Memory B cell (primary cell): Measurements from ENCODE around the gene TCF25.
A peak's percentile ranks its signal among the peaks of the same experiment; 100 is the strongest.
"Not testable (repeated sequence)": the region's sequence is repeated elsewhere in the genome, so short reads cannot be mapped to it uniquely, and the experiment has no call there.

ENCODE experiments used
- ATAC-seq: fragments of 150-1000 bp; cut with Tn5 transposase; 2 replicates; pipeline ENCODE4 v1.10.0; 2021; ENCODE audit warnings: low read depth, mild to moderate bottlenecking, moderate library complexity
- DNase-seq, 2 donors: peaks; one replicate each; pipeline ENCODE4 v3.0.0; 2022; ENCODE audit warnings: low spot score in 2 of 2
- H3K27ac Mint-ChIP-seq: one replicate; pipeline ENCODE4 v1.8.0; 2022; ENCODE audit warnings: mild to moderate bottlenecking, moderate library complexity, mixed read lengths
- H3K27me3 Mint-ChIP-seq: one replicate; pipeline ENCODE4 v1.8.0; 2022; ENCODE audit warnings: mixed read lengths
- H3K36me3 Mint-ChIP-seq: one replicate; pipeline ENCODE4 v1.8.0; 2022; ENCODE audit warnings: mild to moderate bottlenecking, mixed read lengths
- H3K4me1 Mint-ChIP-seq: one replicate; pipeline ENCODE4 v1.8.0; 2022; ENCODE audit warnings: mixed read lengths
- H3K4me3 Mint-ChIP-seq: one replicate; pipeline ENCODE4 v1.8.0; 2022; ENCODE audit warnings: mild to moderate bottlenecking, moderate library complexity, mixed read lengths
- H3K9me3 Mint-ChIP-seq: one replicate; pipeline ENCODE4 v1.8.0; 2022; ENCODE audit warnings: mixed read lengths

The TCF25 gene

GRCh38 chr16:89921131-89921701 lies 47.8 kb downstream of the TCF25 start:
- Mint-ChIP-seq H3K4me1 (peaks cover 11% of the 10 kb centered on the region), H3K36me3 (no peaks in the 10 kb centered on the region), H3K9me3 (no peaks in the 10 kb centered on the region), H3K27me3 (peaks cover 13% of the 10 kb centered on the region), H3K4me3 (no peak overlapping the region), H3K27ac (no peak overlapping the region)
- ATAC-seq = no peak
- DNase-seq = no peak

GRCh38 chr16:89921702-89922476 lies 48.5 kb downstream of the TCF25 start:
- Mint-ChIP-seq H3K27me3 (peaks cover 13% of the 10 kb centered on the region), H3K4me1 (peaks cover 11% of the 10 kb centered on the region), H3K9me3 (no peaks in the 10 kb centered on the region), H3K4me3 (peak overlapping the region; percentile 14), H3K36me3 (no peaks in the 10 kb centered on the region), H3K27ac (no peak overlapping the region)
- ATAC-seq = no peak
- no peak for DNase-seq

DNA sequence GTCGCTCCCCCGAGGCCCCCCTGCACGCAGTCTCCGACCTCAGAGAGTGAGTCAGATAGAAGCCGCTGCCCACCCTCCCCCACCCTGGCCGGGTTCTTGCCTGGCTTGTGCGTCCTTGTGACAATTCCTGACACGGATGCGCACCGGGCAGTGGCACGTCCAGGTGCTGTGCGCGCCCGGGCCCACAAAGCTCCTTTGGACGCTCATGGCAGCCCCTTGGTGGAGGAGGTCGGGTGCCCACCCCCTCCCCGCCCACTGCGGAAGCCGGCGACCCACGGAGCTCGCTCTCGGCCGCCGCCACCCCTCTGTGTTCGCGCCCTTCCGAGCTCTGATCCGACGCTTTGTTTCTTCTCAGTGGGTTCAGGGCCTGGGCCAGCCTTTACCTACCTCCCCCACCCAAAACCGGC lies 49.1 kb downstream of the TCF25 start:
- no peak for ATAC-seq
- Mint-ChIP-seq H3K4me1 (peaks cover 11% of the 10 kb centered on the region), H3K4me3 (peak overlapping the region; percentile 41), H3K27ac (no peak overlapping the region), H3K36me3 (no peaks in the 10 kb centered on the region), H3K27me3 (peaks cover 13% of the 10 kb centered on the region), H3K9me3 (no peaks in the 10 kb centered on the region)
- DNase-seq = no peak

DNA sequence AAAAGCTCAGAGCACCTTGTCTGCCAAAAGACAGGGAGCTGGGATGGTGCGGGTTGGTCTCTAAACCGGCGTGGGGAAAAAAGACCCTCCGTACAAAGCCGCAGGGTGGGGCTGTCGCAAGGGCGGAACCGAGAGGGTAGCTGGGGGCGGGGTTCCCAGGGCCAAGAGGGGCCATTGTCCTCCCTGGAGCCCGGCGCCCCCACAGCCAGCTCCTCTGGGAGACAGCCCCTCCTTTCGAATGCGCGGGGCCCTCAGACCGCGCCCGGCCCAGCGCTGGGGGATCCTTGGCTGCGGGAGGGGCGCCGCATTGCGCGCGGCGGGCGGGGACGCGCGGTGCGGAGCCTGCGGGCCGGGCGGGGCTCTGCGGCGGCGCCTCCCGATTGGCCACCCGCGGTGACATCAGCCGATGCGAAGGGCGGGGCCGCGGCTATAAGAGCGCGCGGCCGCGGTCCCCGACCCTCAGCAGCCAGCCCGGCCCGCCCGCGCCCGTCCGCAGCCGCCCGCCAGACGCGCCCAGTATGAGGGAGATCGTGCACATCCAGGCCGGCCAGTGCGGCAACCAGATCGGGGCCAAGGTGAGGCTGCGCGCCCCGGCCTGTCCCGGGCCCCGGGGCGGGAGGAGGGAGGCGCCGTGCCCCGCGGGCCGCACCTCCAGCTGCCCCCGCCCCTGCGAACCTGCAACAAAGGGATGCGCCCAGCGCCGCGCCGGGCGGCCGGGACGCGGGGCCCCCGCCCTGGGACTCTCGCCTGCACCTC lies 49.7 kb downstream of the TCF25 start, which contains the start of gene TUBB3:
TSS of gene TUBB3 (plus strand) at position 459 of the 756 bp plus-strand sequence. CDS start at position 519, 60 bp downstream.
- no peak within 1 kb of the TSS for H3K27ac Mint-ChIP-seq
- ATAC-seq (peak; percentile 31), DNase-seq (no peak)
- peak within 1 kb of the TSS; percentile 41 for H3K4me3 Mint-ChIP-seq
- H3K36me3 Mint-ChIP-seq = no peaks in the 10 kb centered on the region
- no peaks in the 10 kb centered on the region for H3K9me3 Mint-ChIP-seq
- peaks cover 11% of the 10 kb centered on the region for H3K4me1 Mint-ChIP-seq
- peaks cover 13% of the 10 kb centered on the region for H3K27me3 Mint-ChIP-seq

DNA sequence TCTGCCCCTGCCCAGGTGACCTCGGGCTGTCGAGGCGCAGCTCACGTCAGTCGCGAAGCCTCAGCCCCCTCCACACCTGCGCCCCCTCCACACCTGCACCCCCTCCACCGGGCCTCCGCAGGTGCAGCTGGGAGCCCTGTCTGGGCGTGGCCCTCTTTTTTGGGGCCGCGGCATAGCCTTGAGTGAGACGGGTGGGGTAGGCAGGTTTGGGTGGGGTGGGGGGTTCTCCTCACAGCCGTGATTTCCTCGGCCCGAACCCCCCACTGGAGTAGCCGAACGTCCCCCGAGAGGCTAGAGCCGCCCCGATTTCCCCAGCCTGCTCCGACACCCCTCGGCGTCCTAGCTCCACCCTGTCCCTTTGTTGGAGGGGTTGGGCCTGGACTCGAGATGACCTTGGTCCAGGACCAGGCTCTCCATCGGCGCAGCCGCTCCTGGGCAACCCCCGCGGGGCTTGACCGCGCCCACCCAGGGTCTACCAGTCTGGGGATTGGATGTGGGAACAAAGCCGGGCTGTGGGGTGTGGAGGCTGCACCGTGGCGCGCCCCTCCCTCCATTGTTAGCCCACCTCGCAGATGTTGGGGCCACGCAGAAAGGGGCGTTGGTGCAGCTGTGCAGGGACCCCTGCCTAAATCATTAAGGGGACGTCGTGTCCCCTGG lies 50.4 kb downstream of the TCF25 start:
- ATAC-seq = no peak
- Mint-ChIP-seq H3K36me3 (no peaks in the 10 kb centered on the region), H3K4me3 (peak overlapping the region; percentile 29), H3K9me3 (no peaks in the 10 kb centered on the region), H3K27ac (no peak overlapping the region), H3K4me1 (peaks cover 8% of the 10 kb centered on the region), H3K27me3 (peaks cover 11% of the 10 kb centered on the region)
- DNase-seq = no peak

- Mint-ChIP-seq H3K9me3 (no peaks in the 10 kb centered on the region), H3K27me3 (peaks cover 11% of the 10 kb centered on the region), H3K4me1 (peaks cover 8% of the 10 kb centered on the region), H3K36me3 (no peaks in the 10 kb centered on the region), H3K27ac (no peak overlapping the region), H3K4me3 (no peak overlapping the region)
- peak; percentile 31 for ATAC-seq
- no peak for DNase-seq
Observed at GRCh38 chr16:89924297-89924924, 51.0 kb downstream of the TCF25 start.

DNA sequence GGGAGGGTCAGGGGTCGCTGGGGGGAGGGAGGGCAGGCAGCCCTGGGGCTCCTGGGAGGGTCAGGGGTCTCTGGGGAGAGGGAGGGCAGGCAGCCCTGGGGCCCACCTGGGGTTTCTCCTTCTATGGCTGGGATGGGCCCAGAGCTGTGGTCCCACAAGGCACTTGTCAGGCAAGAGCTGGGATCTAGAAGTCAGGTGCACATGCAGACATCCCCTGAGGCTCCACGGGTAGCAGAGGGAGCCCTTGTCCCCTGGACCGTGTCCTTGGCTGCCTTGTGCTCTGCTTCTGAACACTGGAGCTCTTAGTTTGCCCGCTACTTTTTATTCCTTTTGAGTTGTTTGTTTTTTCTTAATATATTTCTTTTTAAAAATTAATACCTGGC lies 51.5 kb downstream of the TCF25 start:
- ATAC-seq = no peak
- Mint-ChIP-seq H3K36me3 (peaks cover 1% of the 10 kb centered on the region), H3K9me3 (no peaks in the 10 kb centered on the region), H3K4me1 (peaks cover 8% of the 10 kb centered on the region), H3K4me3 (no peak overlapping the region), H3K27ac (no peak overlapping the region), H3K27me3 (peaks cover 11% of the 10 kb centered on the region)
- no peak for DNase-seq

GRCh38 chr16:89925596-89926079 lies 52.2 kb downstream of the TCF25 start:
- H3K4me3 Mint-ChIP-seq = no peak overlapping the region
- H3K9me3 Mint-ChIP-seq = no peaks in the 10 kb centered on the region
- peak; percentile 4 for ATAC-seq
- DNase-seq = no peak
- H3K4me1 Mint-ChIP-seq = peaks cover 6% of the 10 kb centered on the region
- H3K36me3 Mint-ChIP-seq = peaks cover 2% of the 10 kb centered on the region
- no peak overlapping the region for H3K27ac Mint-ChIP-seq
- H3K27me3 Mint-ChIP-seq = peaks cover 9% of the 10 kb centered on the region

GRCh38 chr16:89931305-89931896 lies 58.0 kb downstream of the TCF25 start:
- Mint-ChIP-seq H3K4me1 (peaks cover 8% of the 10 kb centered on the region), H3K36me3 (peaks cover 2% of the 10 kb centered on the region), H3K27ac (no peak overlapping the region), H3K4me3 (no peak overlapping the region), H3K27me3 (peaks cover 9% of the 10 kb centered on the region), H3K9me3 (no peaks in the 10 kb centered on the region)
- no peak for DNase-seq
- ATAC-seq = no peak

- DNase-seq (no peak), ATAC-seq (no peak)
- no peak overlapping the region for H3K4me3 Mint-ChIP-seq
- H3K9me3 Mint-ChIP-seq = no peaks in the 10 kb centered on the region
- H3K27me3 Mint-ChIP-seq = peaks cover 9% of the 10 kb centered on the region
- H3K27ac Mint-ChIP-seq = no peak overlapping the region
- peaks cover 2% of the 10 kb centered on the region for H3K36me3 Mint-ChIP-seq
- peaks cover 8% of the 10 kb centered on the region for H3K4me1 Mint-ChIP-seq
Observed at GRCh38 chr16:89931964-89932363, 58.6 kb downstream of the TCF25 start.

DNA sequence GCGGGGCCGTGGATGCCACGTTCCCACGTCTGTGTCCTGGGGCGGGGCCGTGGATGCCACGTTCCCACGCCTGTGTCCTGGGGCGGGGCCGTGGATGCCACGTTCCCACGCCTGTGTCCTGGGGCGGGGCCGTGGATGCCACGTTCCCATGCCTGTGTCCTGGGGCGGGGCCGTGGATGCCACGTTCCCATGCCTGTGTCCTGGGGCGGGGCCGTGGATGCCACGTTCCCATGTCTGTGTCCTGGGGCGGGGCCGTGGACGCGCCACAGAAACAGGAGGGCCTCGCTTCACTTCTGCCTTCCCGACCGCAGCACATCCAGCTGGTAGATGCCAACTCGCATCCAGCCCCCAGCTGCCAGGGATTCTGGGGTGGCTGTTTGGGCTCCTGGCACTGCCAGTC lies 60.6 kb downstream of the TCF25 start:
- not testable (repeated sequence) for H3K4me1 Mint-ChIP-seq, H3K4me3 Mint-ChIP-seq, H3K27me3 Mint-ChIP-seq, DNase-seq, H3K9me3 Mint-ChIP-seq, ATAC-seq, H3K27ac Mint-ChIP-seq, H3K36me3 Mint-ChIP-seq

GRCh38 chr16:89934611-89935553 lies 61.5 kb downstream of the TCF25 start:
- no peak for ATAC-seq

More at GRCh38 chr16:89934611-89935553, 61.5 kb downstream of the TCF25 start:
- H3K27ac Mint-ChIP-seq = no peak overlapping the region
- H3K4me1 Mint-ChIP-seq = peaks cover 8% of the 10 kb centered on the region
- peaks cover 6% of the 10 kb centered on the region for H3K27me3 Mint-ChIP-seq
- no peaks in the 10 kb centered on the region for H3K9me3 Mint-ChIP-seq
- DNase-seq = no peak
- no peak overlapping the region for H3K4me3 Mint-ChIP-seq
- H3K36me3 Mint-ChIP-seq = peaks cover 2% of the 10 kb centered on the region
